Right lobe of liver (tissue), 6 donors: ENCODE results near the gene CRYL1. TPM values are rescaled to one million over a fixed set of nuclear protein-coding genes. Genes with fewer than 3 reads are reported as not detected.

Source experiments
- ATAC-seq, 4 donors: fragments of 200-7000 bp; cut with Tn5 transposase; one replicate each; pipeline ENCODE4 v1.9.1; 2020; ENCODE audit warnings: mild to moderate bottlenecking in 4 of 4, moderate library complexity in 4 of 4
- DNase-seq, 3 donors: peaks; one replicate each; pipeline ENCODE4 v3.0.0-alpha.2; 2020
- H3K27ac ChIP-seq, 3 donors: fragments of 200-600 bp; one replicate each; pipeline ENCODE4 v1.8.0; 2022
- H3K27me3 ChIP-seq, 2 donors: fragments of 200-600 bp; one replicate each; pipeline ENCODE4 v1.8.0; 2022
- H3K36me3 ChIP-seq, 4 donors: fragments of 200-600 bp; sonication (generic) in 1 of 4; one replicate each; pipeline versions ENCODE4 v1.5.1 to v1.8.0; 2017 to 2022; ENCODE audit warnings: control low read depth in 1 of 4
- H3K4me1 ChIP-seq, 4 donors: fragments of 200-600 bp; sonication (generic) in 1 of 4; one replicate each; pipeline versions ENCODE4 v1.5.1 to v1.8.0; 2017 to 2022; ENCODE audit warnings: control low read depth in 1 of 4
- H3K4me3 ChIP-seq, 3 donors: fragments of 200-600 bp; one replicate each; pipeline ENCODE4 v1.8.0; 2022
- H3K9me3 ChIP-seq, 4 donors: fragments of 200-600 bp; sonication (generic) in 1 of 4; one replicate each; pipeline versions ENCODE4 v1.5.1 to v1.8.0; 2017 to 2022; ENCODE audit warnings: control low read depth in 1 of 4
- POLR2A ChIP-seq: fragments of 450-650 bp; IDR thresholded peaks from one replicate; pipeline ENCODE4 v1.6.1; 2017; ENCODE audit warnings: antibody characterized with exemption, mild to moderate bottlenecking
- WGBS: methylation state at CpG from one replicate; pipeline ENCODE4 v1.1.6; 2018; ENCODE audit warnings: low coverage, low lambda C conversion rate; ENCODE audit not compliant: insufficient coverage; ENCODE audit errors: missing lambda C conversion rate; 5-methylcytosine and 5-hydroxymethylcytosine counted together
- intact Hi-C, 2 donors: fragments of 100-400 bp; cut with DNase I; formaldehyde crosslinking; loops; one replicate each; pipeline versions ENCODE4 v1.11.2 to v1.14.1; 2022
- total RNA-seq, 6 experiments: library from RNA; depleted of rRNA in 2 of 6; stranded (reverse); fragments of >200 nt in 2 of 6; fragmentation: NEBNext Ultra II Directional in 3 of 6; extraction: Animal tissue kit (Norgen Biotek cat#: 25700) in 3 of 6; gene quantifications; one replicate each; pipeline versions ENCODE4 v1.1.0 to v1.2.4, GENCODE V29; 2016 to 2023
- TF ChIP-seq, protein P1 (sequence below), 4 donors: fragments of 200-600 bp in 3 of 4; fragments of 450-650 bp in 1 of 4; IDR thresholded peaks; one replicate each; pipeline versions ENCODE4 v1.5.1 to v1.8.0; 2016 to 2022; ENCODE audit warnings: antibody characterized with exemption in 4 of 4, mild to moderate bottlenecking in 2 of 4
- donor health status: DM: no; HTN: yes; CAD: no.
- donor health status: DM: no; HTN: no; CAD: no.
- donor health status: DM: no; HTN: no; CAD: no.
- donor health status: DM: no; HTN: yes; CAD: no.
- donor health status: DM: no; HTN: yes; CAD: no.

The CRYL1 gene
- total RNA-seq, 6 experiments from 2014 or later = 111 to 185 (median 151) TPM

DNA sequence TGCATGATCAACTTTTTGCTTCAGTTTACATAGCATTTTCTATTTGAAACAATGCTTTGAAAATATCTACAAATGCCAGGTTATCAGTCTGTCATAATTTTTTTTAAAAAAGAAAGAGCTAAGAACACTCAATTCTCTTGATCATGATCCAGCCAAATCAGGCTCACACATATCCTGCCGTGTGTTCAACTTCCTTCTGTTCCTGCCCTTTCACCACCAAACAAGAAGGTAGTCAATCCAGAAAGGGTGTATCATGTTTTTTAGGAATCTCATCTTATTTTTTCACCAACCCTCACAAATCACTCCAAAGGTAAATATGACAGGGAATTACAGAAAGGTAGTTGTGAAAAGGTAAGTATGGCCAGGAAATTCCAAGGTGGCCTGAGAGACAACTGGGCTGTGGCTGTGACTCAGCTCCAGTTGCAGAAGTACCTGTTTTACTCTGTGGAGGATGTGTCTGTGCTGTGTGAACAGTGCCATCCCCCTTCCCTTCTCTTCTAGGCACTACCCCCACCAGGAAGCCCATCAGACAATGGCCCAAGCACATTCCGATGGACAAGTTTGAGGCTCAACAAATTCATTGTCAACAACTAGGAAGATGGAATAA is 154.7 kb downstream of the CRYL1 start:
- H3K27ac ChIP-seq = no peak overlapping the region
- TF ChIP-seq POLR2A = no peak
- TF ChIP-seq, protein P1, sequence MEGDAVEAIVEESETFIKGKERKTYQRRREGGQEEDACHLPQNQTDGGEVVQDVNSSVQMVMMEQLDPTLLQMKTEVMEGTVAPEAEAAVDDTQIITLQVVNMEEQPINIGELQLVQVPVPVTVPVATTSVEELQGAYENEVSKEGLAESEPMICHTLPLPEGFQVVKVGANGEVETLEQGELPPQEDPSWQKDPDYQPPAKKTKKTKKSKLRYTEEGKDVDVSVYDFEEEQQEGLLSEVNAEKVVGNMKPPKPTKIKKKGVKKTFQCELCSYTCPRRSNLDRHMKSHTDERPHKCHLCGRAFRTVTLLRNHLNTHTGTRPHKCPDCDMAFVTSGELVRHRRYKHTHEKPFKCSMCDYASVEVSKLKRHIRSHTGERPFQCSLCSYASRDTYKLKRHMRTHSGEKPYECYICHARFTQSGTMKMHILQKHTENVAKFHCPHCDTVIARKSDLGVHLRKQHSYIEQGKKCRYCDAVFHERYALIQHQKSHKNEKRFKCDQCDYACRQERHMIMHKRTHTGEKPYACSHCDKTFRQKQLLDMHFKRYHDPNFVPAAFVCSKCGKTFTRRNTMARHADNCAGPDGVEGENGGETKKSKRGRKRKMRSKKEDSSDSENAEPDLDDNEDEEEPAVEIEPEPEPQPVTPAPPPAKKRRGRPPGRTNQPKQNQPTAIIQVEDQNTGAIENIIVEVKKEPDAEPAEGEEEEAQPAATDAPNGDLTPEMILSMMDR (IDR thresholded peaks at IDR 0.05) = no peak
- no peaks in the 10 kb centered on the region for H3K4me1 ChIP-seq
- no peaks in the 10 kb centered on the region for H3K36me3 ChIP-seq
- 66% methylated on average over 2 of the region's 2 CpGs for WGBS
- H3K9me3 ChIP-seq = no peaks in the 10 kb centered on the region
- no peak overlapping the region for H3K4me3 ChIP-seq
- H3K27me3 ChIP-seq = no peaks in the 10 kb centered on the region
- DNase-seq (no peak), ATAC-seq (no peak)
- intact Hi-C loops = no loop called here

GRCh38 chr13:20369886-20370361 is 155.7 kb downstream of the CRYL1 start:
- intact Hi-C loops = no loop called here
- Histone ChIP-seq H3K4me1 (no peaks in the 10 kb centered on the region), H3K27me3 (no peaks in the 10 kb centered on the region), H3K36me3 (no peaks in the 10 kb centered on the region), H3K9me3 (no peaks in the 10 kb centered on the region), H3K27ac (no peak overlapping the region), H3K4me3 (no peak overlapping the region)
- DNase-seq (no peak), ATAC-seq (no peak)
- TF ChIP-seq, protein P1 (IDR thresholded peaks at IDR 0.05) = no peak
- no peak for TF ChIP-seq POLR2A
- 65% methylated on average over 6 of the region's 8 CpGs for WGBS

DNA sequence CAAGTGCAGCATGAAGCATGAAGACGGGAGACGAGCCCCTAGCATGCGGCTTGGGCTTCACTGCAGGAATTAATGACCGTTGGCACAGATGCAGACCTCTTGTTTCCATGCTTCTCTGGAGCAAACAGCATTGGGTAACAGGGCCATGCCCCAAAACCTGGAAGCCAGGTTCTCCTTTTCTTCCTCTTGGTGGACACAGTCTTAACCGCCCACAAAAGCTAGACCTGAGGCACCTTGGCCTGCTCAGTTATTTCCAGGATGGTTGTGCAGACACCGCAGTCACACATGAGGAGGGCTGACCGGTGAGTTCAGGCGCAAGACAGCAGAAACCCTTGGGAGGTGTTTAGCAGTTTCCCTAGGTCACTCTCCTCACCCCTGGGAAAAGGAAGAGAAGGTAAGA is 159.6 kb downstream of the CRYL1 start:
- ATAC-seq = no peak
- 80% methylated on average over 3 of the region's 8 CpGs for WGBS
- intact Hi-C loops = no loop called here

DNA sequence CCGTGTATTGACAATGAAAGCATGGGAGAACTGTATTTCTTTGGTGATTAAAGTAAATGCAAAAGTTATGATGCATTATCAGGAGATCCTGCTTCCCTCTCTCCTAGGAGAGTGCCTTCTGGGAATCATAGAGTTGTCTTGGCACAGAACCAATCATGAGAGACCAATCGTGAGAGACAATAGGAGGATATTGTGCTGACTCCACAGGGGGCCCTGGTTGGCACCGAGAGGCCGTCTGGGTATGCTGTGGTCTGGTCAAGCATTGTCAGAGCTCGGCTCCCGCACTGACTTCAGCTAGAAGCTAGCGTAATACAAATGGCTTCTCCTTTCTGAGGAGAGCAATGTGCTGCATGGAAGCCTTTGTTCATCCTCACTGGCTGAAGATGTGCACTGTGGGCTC is 162.1 kb downstream of the CRYL1 start:
- H3K4me3 ChIP-seq = no peak overlapping the region
- H3K9me3 ChIP-seq = no peaks in the 10 kb centered on the region
- H3K36me3 ChIP-seq = no peaks in the 10 kb centered on the region
- TF ChIP-seq, protein P1 (IDR thresholded peaks at IDR 0.05) = no peak
- no peak for TF ChIP-seq POLR2A
- no peak overlapping the region for H3K27ac ChIP-seq
- 66% methylated on average over 7 of the region's 7 CpGs for WGBS
- DNase-seq (no peak), ATAC-seq (no peak)
- H3K4me1 ChIP-seq = peaks cover 0 to 14% (median 0%) of the 10 kb centered on the region in 4 donors
- no peaks in the 10 kb centered on the region for H3K27me3 ChIP-seq
- intact Hi-C loops = no loop called here

More for the DNA sequence above, 159.6 kb downstream of the CRYL1 start:
- Histone ChIP-seq H3K27me3 (no peaks in the 10 kb centered on the region), H3K36me3 (no peaks in the 10 kb centered on the region), H3K4me1 (peaks cover 0 to 7% (median 0%) of the 10 kb centered on the region in 4 donors), H3K4me3 (no peak overlapping the region), H3K9me3 (no peaks in the 10 kb centered on the region), H3K27ac (no peak overlapping the region)
- DNase-seq = no peak
- TF ChIP-seq, protein P1 (IDR thresholded peaks at IDR 0.05) = no peak
- no peak for TF ChIP-seq POLR2A
